Stimulated activated memory B cell treated with anti-CD40 and anti-IgM and Interleukin-4, amounts not matched to agents 10 μg/mL and 1 μg/mL and 100 μg/mL, for 72 hours (primary cell): ENCODE measurements around the gene CCDC9B.

Experiments used
- ATAC-seq: fragments of 150-1000 bp; cut with Tn5 transposase; 2 replicates; pipeline ENCODE4 v1.10.0; 2021
- H3K27ac Mint-ChIP-seq: one replicate; pipeline ENCODE4 v1.8.0; 2022; ENCODE audit warnings: mild to moderate bottlenecking, mixed read lengths
- H3K27me3 Mint-ChIP-seq: one replicate; pipeline ENCODE4 v1.8.0; 2022; ENCODE audit warnings: mixed read lengths
- H3K36me3 Mint-ChIP-seq: one replicate; pipeline ENCODE4 v1.8.0; 2022; ENCODE audit warnings: mixed read lengths
- H3K4me1 Mint-ChIP-seq: one replicate; pipeline ENCODE4 v1.8.0; 2022; ENCODE audit warnings: mixed read lengths
- H3K4me3 Mint-ChIP-seq: one replicate; pipeline ENCODE4 v1.8.0; 2022; ENCODE audit warnings: mild to moderate bottlenecking, moderate library complexity, mixed read lengths
- H3K9me3 Mint-ChIP-seq: one replicate; pipeline ENCODE4 v1.8.0; 2022; ENCODE audit warnings: mixed read lengths

Gene CCDC9B

GRCh38 chr15:40289140-40289775 is 51.5 kb downstream of the CCDC9B start:
- H3K27me3 Mint-ChIP-seq: no peaks in the 10 kb centered on the region
- no peak overlapping the region for H3K4me3 Mint-ChIP-seq
- peaks cover 16% of the 10 kb centered on the region for H3K4me1 Mint-ChIP-seq
- peaks cover 25% of the 10 kb centered on the region for H3K36me3 Mint-ChIP-seq
- H3K9me3 Mint-ChIP-seq: no peaks in the 10 kb centered on the region
- no peak for ATAC-seq
- peak overlapping the region; percentile 11 for H3K27ac Mint-ChIP-seq

GRCh38 chr15:40287968-40288367 is 52.8 kb downstream of the CCDC9B start:
- Mint-ChIP-seq H3K4me3 (no peak overlapping the region), H3K9me3 (no peaks in the 10 kb centered on the region), H3K4me1 (peaks cover 24% of the 10 kb centered on the region), H3K27me3 (no peaks in the 10 kb centered on the region), H3K36me3 (peaks cover 19% of the 10 kb centered on the region), H3K27ac (no peak overlapping the region)
- ATAC-seq: no peak

- Mint-ChIP-seq H3K4me1 (peaks cover 27% of the 10 kb centered on the region), H3K27ac (no peak overlapping the region), H3K4me3 (no peak overlapping the region), H3K27me3 (no peaks in the 10 kb centered on the region), H3K9me3 (no peaks in the 10 kb centered on the region), H3K36me3 (peaks cover 19% of the 10 kb centered on the region)
- ATAC-seq: no peak
These were observed 53.2 kb downstream of the CCDC9B start for GRCh38 chr15:40287505-40287904.

GRCh38 chr15:40286794-40287193 is 53.9 kb downstream of the CCDC9B start:
- Mint-ChIP-seq H3K27me3 (no peaks in the 10 kb centered on the region), H3K4me3 (no peak overlapping the region), H3K4me1 (peaks cover 27% of the 10 kb centered on the region), H3K36me3 (peaks cover 19% of the 10 kb centered on the region), H3K27ac (no peak overlapping the region), H3K9me3 (no peaks in the 10 kb centered on the region)
- ATAC-seq: no peak

GRCh38 chr15:40286061-40286532 is 54.6 kb downstream of the CCDC9B start:
- Mint-ChIP-seq H3K27ac (no peak overlapping the region), H3K36me3 (peaks cover 19% of the 10 kb centered on the region), H3K9me3 (no peaks in the 10 kb centered on the region), H3K4me1 (peaks cover 27% of the 10 kb centered on the region), H3K27me3 (peaks cover 4% of the 10 kb centered on the region), H3K4me3 (no peak overlapping the region)
- no peak for ATAC-seq

GRCh38 chr15:40285554-40286011 is 55.2 kb downstream of the CCDC9B start:
- Mint-ChIP-seq H3K27ac (no peak overlapping the region), H3K4me3 (no peak overlapping the region), H3K27me3 (peaks cover 9% of the 10 kb centered on the region), H3K4me1 (peaks cover 27% of the 10 kb centered on the region), H3K9me3 (no peaks in the 10 kb centered on the region), H3K36me3 (peaks cover 19% of the 10 kb centered on the region)
- no peak for ATAC-seq

- no peak overlapping the region for H3K27ac Mint-ChIP-seq
- no peak overlapping the region for H3K4me3 Mint-ChIP-seq
- H3K36me3 Mint-ChIP-seq: peaks cover 14% of the 10 kb centered on the region
- no peaks in the 10 kb centered on the region for H3K9me3 Mint-ChIP-seq
- peaks cover 23% of the 10 kb centered on the region for H3K4me1 Mint-ChIP-seq
- ATAC-seq: no peak
- peaks cover 14% of the 10 kb centered on the region for H3K27me3 Mint-ChIP-seq
These were observed 55.6 kb downstream of the CCDC9B start for GRCh38 chr15:40285151-40285550.

GRCh38 chr15:40283615-40284300 is 57.0 kb downstream of the CCDC9B start:
- Mint-ChIP-seq H3K27me3 (peaks cover 28% of the 10 kb centered on the region), H3K27ac (no peak overlapping the region), H3K4me1 (peaks cover 26% of the 10 kb centered on the region), H3K36me3 (peaks cover 1% of the 10 kb centered on the region), H3K9me3 (no peaks in the 10 kb centered on the region), H3K4me3 (peak overlapping the region; percentile 26)
- ATAC-seq: no peak

- peak within 1 kb of the TSS; percentile 40 for H3K27ac Mint-ChIP-seq
- peak; percentile 68 for ATAC-seq
- peaks cover 33% of the 10 kb centered on the region for H3K4me1 Mint-ChIP-seq
- H3K36me3 Mint-ChIP-seq: no peaks in the 10 kb centered on the region
- H3K4me3 Mint-ChIP-seq: peak within 1 kb of the TSS; percentile 79
- no peaks in the 10 kb centered on the region for H3K9me3 Mint-ChIP-seq
- H3K27me3 Mint-ChIP-seq: peaks cover 35% of the 10 kb centered on the region
These were observed 57.7 kb downstream of the CCDC9B start, which contains the start of gene ANKRD63 for GRCh38 chr15:40282869-40283614. Gene ANKRD63, minus strand, starts transcription at chr15:40283064. Its CDS starts 478 bp downstream, at chr15:40282586.

- Mint-ChIP-seq H3K27me3 (peaks cover 42% of the 10 kb centered on the region), H3K4me1 (peaks cover 41% of the 10 kb centered on the region), H3K27ac (peak overlapping the region; percentile 40), H3K36me3 (no peaks in the 10 kb centered on the region), H3K4me3 (peak overlapping the region; percentile 79), H3K9me3 (no peaks in the 10 kb centered on the region)
- peak; percentile 69 for ATAC-seq
These were observed 58.4 kb downstream of the CCDC9B start for GRCh38 chr15:40282147-40282868.

- Mint-ChIP-seq H3K4me1 (peaks cover 46% of the 10 kb centered on the region), H3K36me3 (no peaks in the 10 kb centered on the region), H3K27ac (no peak overlapping the region), H3K9me3 (no peaks in the 10 kb centered on the region), H3K27me3 (peaks cover 48% of the 10 kb centered on the region), H3K4me3 (no peak overlapping the region)
- ATAC-seq: no peak
These were observed 59.0 kb downstream of the CCDC9B start for GRCh38 chr15:40281801-40282146.
